C4-2B (cell line): Measurements from ENCODE around the gene RTP5.

Experiments
- CTCF ChIP-seq: fragments of 450-650 bp; conservative IDR thresholded peaks from 2 replicates; pipeline ENCODE4 v1.5.1; 2017; ENCODE audit warnings: mild to moderate bottlenecking
- ZFX ChIP-seq: fragments of 450-650 bp; IDR thresholded peaks from 2 replicates; pipeline ENCODE4 v1.6.1; 2017

DNA sequence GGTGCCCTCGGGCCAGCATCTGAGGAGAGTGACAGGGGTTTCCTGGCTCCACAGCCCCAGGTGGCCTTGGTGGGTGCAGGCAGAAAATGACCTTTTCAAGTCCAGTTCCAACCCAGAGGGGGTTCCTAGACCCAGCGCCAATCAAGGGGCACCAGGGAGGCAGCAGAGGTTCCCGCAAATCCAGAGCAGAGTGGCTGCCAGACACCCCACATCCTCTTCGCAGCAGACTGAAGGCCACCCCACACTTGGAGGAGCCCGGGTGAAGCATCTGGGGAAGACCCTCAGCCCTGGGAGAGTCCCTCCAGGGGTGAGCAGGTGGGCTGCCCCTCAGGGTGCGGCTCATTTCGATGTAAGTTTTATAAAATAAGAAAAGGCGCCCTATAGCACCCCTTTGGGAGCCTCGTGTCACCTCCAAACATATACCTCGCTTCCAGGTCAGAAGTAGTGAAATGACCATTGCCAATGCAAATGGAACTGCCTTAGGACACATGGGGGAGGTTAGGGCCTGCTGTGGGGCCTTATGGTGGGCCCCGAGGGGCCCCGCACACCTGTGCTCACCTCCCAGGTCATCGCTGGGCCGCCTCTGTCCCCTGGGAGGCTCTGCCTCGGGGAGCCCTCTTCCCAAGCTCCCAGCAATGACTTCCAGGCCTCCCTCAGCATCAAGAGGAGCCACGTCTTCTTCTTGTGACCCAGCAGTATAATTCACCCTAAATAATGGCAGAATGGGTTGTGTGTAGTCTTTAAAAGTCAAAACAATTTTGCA lies 11.0 kb downstream of the RTP5 start:
- no peak for TF ChIP-seq CTCF
- no peak for TF ChIP-seq ZFX
